GM12865 (cell line): ENCODE data around the gene RNF13.

Experiments
- DNase-seq: peaks from one replicate; pipeline ENCODE4 v3.0.0; 2010; ENCODE audit warnings: low read depth
- H3K4me3 ChIP-seq: 2 replicates; pipeline ENCODE4 v1.5.1; 2011; ENCODE audit warnings: mild to moderate bottlenecking, low read depth, low read length, control low read depth
- CTCF ChIP-seq: IDR thresholded peaks from 2 replicates; pipeline ENCODE4 v1.5.1; 2011; ENCODE audit warnings: low read length, control low read depth, low read depth, inconsistent platforms; ENCODE audit not compliant: insufficient read depth; ENCODE audit errors: missing control alignments

RNF13 gene

GRCh38 chr3:149770246-149770645 lies 42.8 kb upstream of the RNF13 start:
- no peak for DNase-seq
- no peak overlapping the region for H3K4me3 ChIP-seq
- peak; percentile 27 for TF ChIP-seq CTCF

GRCh38 chr3:149771652-149772271 lies 41.3 kb upstream of the RNF13 start:
- DNase-seq = peak; percentile 49
- H3K4me3 ChIP-seq = no peak overlapping the region
- TF ChIP-seq CTCF = peak; percentile 79

- no peak overlapping the region for H3K4me3 ChIP-seq
- no peak for TF ChIP-seq CTCF
- DNase-seq = no peak
Measured at GRCh38 chr3:149772861-149773260, 40.2 kb upstream of the RNF13 start.

GRCh38 chr3:149776170-149776569 lies 36.8 kb upstream of the RNF13 start:
- TF ChIP-seq CTCF = no peak
- no peak overlapping the region for H3K4me3 ChIP-seq
- no peak for DNase-seq

- no peak overlapping the region for H3K4me3 ChIP-seq
- DNase-seq = no peak
- TF ChIP-seq CTCF = no peak
Measured at GRCh38 chr3:149777414-149778214, 35.4 kb upstream of the RNF13 start.

GRCh38 chr3:149781211-149781610 lies 31.8 kb upstream of the RNF13 start:
- DNase-seq = peak; percentile 8

More at GRCh38 chr3:149781211-149781610, 31.8 kb upstream of the RNF13 start:
- no peak overlapping the region for H3K4me3 ChIP-seq
- TF ChIP-seq CTCF = no peak
